B cell (primary cell): ENCODE measurements around the gene DDX20.

Source experiments
- CTCF ChIP-seq: fragments of 200-600 bp; IDR thresholded peaks from one replicate; pipeline ENCODE4 v1.8.0; 2022; ENCODE audit warnings: antibody characterized with exemption, mild to moderate bottlenecking
- EZH2 ChIP-seq: IDR thresholded peaks from 2 replicates; pipeline ENCODE4 v1.6.1; 2012; ENCODE audit warnings: borderline replicate concordance, low read depth, mild to moderate bottlenecking, moderate library complexity, low read length; ENCODE audit not compliant: insufficient read depth, poor library complexity, severe bottlenecking

- no peak for TF ChIP-seq CTCF
- TF ChIP-seq EZH2 = no peak
Observed at GRCh38 chr1:111758373-111758772, 2.7 kb downstream of the DDX20 start.
